Measurements from ENCODE around the gene ZBTB38. TPM values are rescaled to one million over a fixed set of nuclear protein-coding genes. Genes with fewer than 3 reads are reported as not detected.

The ZBTB38 gene
- total RNA-seq, 1 experiment from 2014 or later, result 12.3 TPM

DNA sequence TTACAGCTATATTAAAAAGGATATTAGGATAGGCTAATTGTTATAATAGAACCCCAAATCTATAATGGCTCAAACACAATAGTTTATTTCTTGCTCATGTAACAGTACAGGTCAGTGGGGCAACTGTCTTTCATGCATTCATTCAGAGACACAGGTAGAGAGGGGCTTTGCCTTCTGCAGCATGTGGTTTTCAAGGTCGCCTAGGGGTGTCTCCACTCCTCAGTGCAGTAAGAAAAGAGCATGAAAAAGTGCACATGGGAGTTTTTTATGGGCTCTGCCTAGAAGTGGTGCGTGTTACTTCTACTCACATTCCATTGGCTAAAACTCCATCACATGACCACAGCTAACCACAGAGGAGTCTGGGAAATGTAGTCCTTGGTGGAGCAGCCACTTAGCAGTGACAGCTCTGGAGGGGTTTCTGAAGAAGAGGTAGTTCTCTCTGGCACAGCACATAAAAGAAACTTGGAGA lies 1.8 kb downstream of the ZBTB38 start:
- Mint-ChIP-seq H3K36me3 (no peaks in the 10 kb centered on the region), H3K9me3 (peaks cover 12% of the 10 kb centered on the region; the same call in 1 of the 2 replicates), H3K27ac (0 out of 2 replicates have a peak overlapping the region, but pooled peaks have one; percentile 20), H3K27me3 (ENCODE audit: low read depth) (no peaks in the 10 kb centered on the region; the same call in none of the 2 replicates), H3K4me1 (peaks cover 68% of the 10 kb centered on the region), H3K4me3 (no peak overlapping the region)
- ATAC-seq (peak; percentile 85), DNase-seq (ENCODE audit: low spot score) (peak; percentile 23)
- CTCF ChIA-PET, result interaction anchor here (0.6 to 1.9 kb wide), 7 partner anchors 9 to 85 kb away, joined by 3 to 10 read pairs (median 3); no protein-coding TSS in a partner anchor
- POLR2A ChIA-PET, result no interaction called here
- TF ChIP-seq, protein P1, sequence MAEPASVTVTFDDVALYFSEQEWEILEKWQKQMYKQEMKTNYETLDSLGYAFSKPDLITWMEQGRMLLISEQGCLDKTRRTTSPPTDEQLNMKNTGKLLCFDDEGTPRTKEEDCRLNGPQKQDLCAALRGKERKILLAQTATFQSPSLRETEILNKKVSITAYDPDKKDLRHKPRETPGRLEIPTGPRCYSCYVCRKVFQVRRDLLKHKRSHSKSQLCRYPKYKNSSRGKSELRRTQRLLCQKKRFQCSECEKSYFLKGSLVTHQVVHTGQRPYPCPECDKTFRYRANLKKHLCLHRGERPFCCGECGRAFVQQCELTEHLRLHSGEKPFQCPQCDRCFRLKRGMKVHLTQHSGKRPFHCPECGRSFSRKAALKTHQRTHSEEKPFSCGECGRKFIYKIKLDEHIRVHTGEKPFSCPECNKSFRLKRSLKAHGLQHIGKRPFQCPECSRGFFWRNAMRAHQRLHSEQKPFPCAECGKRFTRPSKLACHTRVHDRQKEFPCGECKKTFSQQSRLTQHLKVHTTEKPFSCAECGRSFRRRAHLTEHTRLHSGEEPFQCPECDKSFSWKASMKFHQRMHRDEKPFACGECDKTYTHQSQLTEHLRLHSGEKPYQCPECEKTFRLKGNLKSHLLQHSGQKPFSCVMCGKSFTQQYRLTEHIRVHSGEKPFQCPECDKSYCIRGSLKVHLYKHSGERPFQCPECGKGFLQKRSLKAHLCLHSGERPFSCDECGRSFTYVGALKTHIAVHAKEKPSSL (CRISPR knock-in tag; conservative IDR thresholded peaks at IDR 0.05), result no peak
- TF ChIP-seq, protein P2, sequence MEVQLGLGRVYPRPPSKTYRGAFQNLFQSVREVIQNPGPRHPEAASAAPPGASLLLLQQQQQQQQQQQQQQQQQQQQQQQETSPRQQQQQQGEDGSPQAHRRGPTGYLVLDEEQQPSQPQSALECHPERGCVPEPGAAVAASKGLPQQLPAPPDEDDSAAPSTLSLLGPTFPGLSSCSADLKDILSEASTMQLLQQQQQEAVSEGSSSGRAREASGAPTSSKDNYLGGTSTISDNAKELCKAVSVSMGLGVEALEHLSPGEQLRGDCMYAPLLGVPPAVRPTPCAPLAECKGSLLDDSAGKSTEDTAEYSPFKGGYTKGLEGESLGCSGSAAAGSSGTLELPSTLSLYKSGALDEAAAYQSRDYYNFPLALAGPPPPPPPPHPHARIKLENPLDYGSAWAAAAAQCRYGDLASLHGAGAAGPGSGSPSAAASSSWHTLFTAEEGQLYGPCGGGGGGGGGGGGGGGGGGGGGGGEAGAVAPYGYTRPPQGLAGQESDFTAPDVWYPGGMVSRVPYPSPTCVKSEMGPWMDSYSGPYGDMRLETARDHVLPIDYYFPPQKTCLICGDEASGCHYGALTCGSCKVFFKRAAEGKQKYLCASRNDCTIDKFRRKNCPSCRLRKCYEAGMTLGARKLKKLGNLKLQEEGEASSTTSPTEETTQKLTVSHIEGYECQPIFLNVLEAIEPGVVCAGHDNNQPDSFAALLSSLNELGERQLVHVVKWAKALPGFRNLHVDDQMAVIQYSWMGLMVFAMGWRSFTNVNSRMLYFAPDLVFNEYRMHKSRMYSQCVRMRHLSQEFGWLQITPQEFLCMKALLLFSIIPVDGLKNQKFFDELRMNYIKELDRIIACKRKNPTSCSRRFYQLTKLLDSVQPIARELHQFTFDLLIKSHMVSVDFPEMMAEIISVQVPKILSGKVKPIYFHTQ (CRISPR knock-in tag; IDR thresholded peaks at IDR 0.05), result no peak
- TF ChIP-seq NFATC4 (CRISPR knock-in tag; IDR thresholded peaks at IDR 0.05) (no peak), ETV6 (CRISPR knock-in tag; IDR thresholded peaks at IDR 0.05) (no peak), FOXJ3 (CRISPR knock-in tag; IDR thresholded peaks at IDR 0.05; ENCODE audit: borderline replicate concordance) (no peak), NFYB (CRISPR knock-in tag; conservative IDR thresholded peaks at IDR 0.05; ENCODE audit: low read depth) (peak; percentile 61; the same call in 1 of the 2 replicates), FOXP1 (CRISPR knock-in tag; IDR thresholded peaks at IDR 0.05; ENCODE audit: borderline replicate concordance) (no peak), ZNF138 (CRISPR knock-in tag; conservative IDR thresholded peaks at IDR 0.05) (no peak), CBFB (CRISPR knock-in tag; IDR thresholded peaks at IDR 0.05; ENCODE audit: low read depth) (no peak), ZNF671 (CRISPR knock-in tag; IDR thresholded peaks at IDR 0.05) (no peak)
- TF ChIP-seq, protein P3, sequence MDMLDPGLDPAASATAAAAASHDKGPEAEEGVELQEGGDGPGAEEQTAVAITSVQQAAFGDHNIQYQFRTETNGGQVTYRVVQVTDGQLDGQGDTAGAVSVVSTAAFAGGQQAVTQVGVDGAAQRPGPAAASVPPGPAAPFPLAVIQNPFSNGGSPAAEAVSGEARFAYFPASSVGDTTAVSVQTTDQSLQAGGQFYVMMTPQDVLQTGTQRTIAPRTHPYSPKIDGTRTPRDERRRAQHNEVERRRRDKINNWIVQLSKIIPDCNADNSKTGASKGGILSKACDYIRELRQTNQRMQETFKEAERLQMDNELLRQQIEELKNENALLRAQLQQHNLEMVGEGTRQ (CRISPR knock-in tag; IDR thresholded peaks at IDR 0.05), result peak; percentile 97
- TF ChIP-seq, protein P4, sequence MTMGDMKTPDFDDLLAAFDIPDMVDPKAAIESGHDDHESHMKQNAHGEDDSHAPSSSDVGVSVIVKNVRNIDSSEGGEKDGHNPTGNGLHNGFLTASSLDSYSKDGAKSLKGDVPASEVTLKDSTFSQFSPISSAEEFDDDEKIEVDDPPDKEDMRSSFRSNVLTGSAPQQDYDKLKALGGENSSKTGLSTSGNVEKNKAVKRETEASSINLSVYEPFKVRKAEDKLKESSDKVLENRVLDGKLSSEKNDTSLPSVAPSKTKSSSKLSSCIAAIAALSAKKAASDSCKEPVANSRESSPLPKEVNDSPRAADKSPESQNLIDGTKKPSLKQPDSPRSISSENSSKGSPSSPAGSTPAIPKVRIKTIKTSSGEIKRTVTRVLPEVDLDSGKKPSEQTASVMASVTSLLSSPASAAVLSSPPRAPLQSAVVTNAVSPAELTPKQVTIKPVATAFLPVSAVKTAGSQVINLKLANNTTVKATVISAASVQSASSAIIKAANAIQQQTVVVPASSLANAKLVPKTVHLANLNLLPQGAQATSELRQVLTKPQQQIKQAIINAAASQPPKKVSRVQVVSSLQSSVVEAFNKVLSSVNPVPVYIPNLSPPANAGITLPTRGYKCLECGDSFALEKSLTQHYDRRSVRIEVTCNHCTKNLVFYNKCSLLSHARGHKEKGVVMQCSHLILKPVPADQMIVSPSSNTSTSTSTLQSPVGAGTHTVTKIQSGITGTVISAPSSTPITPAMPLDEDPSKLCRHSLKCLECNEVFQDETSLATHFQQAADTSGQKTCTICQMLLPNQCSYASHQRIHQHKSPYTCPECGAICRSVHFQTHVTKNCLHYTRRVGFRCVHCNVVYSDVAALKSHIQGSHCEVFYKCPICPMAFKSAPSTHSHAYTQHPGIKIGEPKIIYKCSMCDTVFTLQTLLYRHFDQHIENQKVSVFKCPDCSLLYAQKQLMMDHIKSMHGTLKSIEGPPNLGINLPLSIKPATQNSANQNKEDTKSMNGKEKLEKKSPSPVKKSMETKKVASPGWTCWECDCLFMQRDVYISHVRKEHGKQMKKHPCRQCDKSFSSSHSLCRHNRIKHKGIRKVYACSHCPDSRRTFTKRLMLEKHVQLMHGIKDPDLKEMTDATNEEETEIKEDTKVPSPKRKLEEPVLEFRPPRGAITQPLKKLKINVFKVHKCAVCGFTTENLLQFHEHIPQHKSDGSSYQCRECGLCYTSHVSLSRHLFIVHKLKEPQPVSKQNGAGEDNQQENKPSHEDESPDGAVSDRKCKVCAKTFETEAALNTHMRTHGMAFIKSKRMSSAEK (CRISPR knock-in tag; IDR thresholded peaks at IDR 0.05; ENCODE audit: borderline replicate concordance), result no peak
- TF ChIP-seq, protein P5, sequence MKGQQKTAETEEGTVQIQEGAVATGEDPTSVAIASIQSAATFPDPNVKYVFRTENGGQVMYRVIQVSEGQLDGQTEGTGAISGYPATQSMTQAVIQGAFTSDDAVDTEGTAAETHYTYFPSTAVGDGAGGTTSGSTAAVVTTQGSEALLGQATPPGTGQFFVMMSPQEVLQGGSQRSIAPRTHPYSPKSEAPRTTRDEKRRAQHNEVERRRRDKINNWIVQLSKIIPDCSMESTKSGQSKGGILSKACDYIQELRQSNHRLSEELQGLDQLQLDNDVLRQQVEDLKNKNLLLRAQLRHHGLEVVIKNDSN (CRISPR knock-in tag; IDR thresholded peaks at IDR 0.05), result peak; percentile 97
- TF ChIP-seq, protein P6, sequence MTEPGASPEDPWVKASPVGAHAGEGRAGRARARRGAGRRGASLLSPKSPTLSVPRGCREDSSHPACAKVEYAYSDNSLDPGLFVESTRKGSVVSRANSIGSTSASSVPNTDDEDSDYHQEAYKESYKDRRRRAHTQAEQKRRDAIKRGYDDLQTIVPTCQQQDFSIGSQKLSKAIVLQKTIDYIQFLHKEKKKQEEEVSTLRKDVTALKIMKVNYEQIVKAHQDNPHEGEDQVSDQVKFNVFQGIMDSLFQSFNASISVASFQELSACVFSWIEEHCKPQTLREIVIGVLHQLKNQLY (CRISPR knock-in tag; IDR thresholded peaks at IDR 0.05), result no peak
- TF ChIP-seq, protein P7, sequence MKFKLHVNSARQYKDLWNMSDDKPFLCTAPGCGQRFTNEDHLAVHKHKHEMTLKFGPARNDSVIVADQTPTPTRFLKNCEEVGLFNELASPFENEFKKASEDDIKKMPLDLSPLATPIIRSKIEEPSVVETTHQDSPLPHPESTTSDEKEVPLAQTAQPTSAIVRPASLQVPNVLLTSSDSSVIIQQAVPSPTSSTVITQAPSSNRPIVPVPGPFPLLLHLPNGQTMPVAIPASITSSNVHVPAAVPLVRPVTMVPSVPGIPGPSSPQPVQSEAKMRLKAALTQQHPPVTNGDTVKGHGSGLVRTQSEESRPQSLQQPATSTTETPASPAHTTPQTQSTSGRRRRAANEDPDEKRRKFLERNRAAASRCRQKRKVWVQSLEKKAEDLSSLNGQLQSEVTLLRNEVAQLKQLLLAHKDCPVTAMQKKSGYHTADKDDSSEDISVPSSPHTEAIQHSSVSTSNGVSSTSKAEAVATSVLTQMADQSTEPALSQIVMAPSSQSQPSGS (CRISPR knock-in tag; IDR thresholded peaks at IDR 0.05; ENCODE audit: borderline replicate concordance, low read depth), result no peak
